Left renal pelvis (tissue), 4 donors: Measurements from ENCODE around the gene PIAS1. TPM values are rescaled to one million over a fixed set of nuclear protein-coding genes. Genes with fewer than 3 reads are reported as not detected.
"Not testable (repeated sequence)": the region's sequence is repeated elsewhere in the genome, so short reads cannot be mapped to it uniquely, and the experiment has no call there.

Experiments
- DNase-seq, 4 donors: peaks; one replicate each; pipeline ENCODE4 v3.0.0-alpha.2; 2013; ENCODE audit warnings: low read depth in 4 of 4, low spot score in 3 of 4
- polyA plus RNA-seq, 4 donors: library from polyadenylated mRNA; unstranded; fragments of 120-200 nt; gene quantifications; one replicate each; pipeline ENCODE4 v1.2.1, GENCODE V29; 2013; ENCODE audit not compliant: insufficient read length in 4 of 4

The PIAS1 gene
- polyA plus RNA-seq, 4 donors = 39.4 to 52.0 (median 44.9) TPM

DNA sequence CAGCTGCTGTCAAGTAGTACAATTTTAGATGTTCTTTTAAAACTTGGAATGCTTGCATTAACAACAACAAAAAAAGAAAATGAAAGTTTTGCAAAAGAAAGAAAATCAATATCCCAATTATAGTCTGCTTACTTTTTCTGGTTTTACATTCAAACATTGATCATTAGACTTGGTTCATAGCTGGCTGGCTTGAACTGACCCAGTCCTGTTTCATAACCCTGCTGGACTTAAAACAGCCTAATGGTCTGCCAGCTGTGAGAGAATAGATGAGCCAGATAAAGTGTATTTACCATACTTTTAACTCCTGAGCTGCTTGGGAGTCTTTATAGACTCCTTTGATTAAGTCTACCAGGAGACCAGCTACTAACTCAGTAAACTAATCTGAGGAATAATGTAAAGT is 59.2 kb downstream of the PIAS1 start:
- no peak for DNase-seq

DNA sequence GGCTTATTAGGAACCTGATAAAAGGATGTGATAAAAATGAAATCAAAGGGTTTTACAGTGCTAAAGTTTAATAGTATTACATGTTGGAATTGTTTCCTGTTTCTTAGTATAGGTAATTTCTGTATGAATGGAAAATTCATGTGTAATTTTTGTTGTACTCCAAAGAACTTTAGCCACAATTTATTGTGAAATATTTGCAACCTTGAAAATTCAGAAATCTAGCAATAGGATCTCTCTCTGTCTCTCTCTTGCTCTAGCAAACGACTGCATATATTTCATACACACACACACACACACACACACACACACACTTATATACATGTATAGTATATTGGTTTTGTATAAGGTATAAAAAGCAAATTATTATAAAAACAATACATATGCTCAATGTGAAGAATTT is 59.6 kb downstream of the PIAS1 start:
- no peak for DNase-seq

DNA sequence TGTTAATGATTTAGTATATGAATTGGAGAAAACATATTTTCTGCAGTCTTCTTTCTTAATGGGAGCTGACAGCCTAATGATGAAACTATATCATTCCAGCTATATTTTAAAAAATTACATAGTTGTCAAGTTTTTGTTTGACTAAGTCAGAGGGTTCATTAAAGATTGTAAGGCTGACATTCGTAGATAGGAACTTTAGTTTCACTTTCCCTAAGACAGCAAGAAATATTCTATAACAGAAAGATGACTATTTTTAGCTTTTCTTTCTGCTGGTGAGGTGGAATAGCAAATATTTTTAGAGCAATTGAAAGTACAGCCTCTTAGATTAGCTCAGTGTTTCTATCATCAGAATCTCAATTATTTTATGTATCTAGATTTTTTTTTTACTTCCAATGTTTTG is 60.2 kb downstream of the PIAS1 start:
- DNase-seq = no peak

DNA sequence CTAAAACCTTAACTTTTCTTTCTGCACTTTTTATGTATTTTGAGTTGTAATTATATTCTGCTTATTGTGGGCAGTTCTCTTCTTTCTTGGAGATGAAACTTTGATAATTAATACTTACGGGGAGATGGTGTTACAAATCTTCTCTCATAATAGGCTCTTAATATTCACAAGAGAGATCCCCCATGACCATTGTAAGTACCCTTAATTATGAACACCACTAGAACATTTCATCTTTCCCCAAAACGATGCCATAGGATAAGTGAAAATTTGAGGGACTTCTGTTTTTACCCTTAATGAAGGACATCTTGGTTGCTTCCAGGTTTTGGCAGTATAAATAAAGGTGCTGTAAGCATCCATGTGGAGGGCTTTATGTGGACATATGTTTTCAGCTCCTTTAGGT is 60.7 kb downstream of the PIAS1 start:
- no peak for DNase-seq

DNA sequence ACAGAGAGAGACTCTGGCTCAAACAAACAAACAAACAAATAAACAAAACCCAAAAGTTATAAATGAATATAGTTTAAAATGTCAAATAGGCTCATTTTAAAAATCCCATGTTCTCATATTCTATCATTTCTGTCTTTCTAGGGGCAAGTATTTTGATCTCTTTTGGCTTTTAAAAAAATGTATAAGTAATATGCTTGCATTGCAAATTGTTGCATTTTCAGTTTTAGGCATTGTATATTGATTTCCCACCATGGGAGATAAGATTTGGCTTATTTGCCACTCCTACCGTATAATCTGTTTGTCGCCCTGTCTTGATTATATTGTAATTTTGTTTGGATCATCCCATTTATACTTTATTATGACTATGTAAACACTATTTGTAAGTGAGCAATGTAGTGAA is 70.6 kb downstream of the PIAS1 start:
- no peak for DNase-seq

DNA sequence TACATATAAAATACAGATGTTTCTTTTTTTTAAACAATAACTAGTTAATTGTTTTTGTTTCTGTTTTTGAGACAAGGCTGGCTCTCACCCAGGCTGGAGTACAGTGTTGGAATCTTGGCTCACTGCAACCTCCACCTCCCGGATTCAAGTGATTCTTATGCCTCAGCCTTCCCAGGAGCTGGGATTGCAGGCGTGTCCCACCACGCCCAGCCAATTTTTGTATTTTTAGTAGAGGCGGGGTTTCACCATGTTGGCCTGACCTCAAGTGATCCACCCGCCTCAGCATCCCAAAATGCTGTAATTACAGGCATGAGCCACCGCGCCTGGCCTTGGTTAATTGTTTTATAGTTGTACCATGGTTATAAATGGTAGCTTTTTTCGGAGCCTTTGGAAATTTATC is 72.3 kb downstream of the PIAS1 start:
- no peak for DNase-seq

DNA sequence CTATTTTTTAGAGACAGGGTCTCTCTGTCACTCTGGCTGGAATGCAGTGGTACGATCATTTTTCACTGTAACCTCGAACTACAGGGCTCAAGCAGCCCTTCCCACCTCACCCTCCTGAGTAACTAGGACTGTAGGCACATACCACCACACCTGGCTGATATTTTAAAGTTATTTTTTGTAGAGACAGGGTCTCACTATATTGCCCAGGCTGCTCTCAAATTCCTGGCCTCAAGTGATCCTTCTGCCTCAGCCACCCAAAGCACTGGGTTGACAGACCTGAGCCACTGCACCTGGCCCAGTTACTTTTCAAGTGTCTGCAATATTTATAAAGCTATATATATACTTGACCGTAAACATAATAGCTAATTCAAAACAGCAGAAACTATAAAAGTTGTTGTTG is 75.0 kb downstream of the PIAS1 start:
- no peak for DNase-seq

DNA sequence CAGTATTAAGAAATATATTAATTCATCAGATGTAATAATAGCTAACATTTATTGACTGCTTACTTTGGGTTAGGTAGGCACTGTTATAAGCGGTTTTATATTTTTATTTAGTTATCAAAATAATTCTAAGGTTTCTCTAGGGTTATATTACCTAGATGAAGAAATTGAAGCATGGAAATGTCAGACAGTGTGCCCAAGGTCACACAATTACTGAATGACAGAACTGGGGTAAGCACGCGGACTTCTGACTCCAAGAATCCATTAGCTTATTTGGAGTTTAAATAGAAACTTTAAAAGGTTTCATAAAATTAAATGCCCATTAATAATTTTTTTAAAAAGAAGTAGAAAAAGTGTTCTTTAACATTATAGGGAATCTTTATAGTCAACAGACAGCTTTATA is 76.7 kb downstream of the PIAS1 start:
- DNase-seq = no peak

DNA sequence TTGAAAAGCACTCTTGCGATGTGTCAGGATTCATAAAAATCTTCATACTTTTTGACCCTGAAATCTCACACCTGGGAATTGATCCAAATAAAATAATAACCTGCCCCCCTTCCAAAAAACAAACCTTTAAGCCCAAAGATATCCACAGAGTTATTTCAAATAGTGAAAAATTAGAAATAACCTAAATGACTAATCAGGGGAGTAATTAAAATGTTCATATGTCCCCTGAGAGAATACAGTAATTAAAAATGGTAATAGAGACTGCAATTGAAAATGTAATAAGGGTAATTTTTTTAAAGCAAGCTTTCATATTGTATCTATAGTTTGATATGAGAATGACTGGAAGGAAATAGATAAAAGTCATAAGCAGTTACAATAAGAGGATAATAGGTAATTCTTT is 83.0 kb downstream of the PIAS1 start:
- no peak for DNase-seq

DNA sequence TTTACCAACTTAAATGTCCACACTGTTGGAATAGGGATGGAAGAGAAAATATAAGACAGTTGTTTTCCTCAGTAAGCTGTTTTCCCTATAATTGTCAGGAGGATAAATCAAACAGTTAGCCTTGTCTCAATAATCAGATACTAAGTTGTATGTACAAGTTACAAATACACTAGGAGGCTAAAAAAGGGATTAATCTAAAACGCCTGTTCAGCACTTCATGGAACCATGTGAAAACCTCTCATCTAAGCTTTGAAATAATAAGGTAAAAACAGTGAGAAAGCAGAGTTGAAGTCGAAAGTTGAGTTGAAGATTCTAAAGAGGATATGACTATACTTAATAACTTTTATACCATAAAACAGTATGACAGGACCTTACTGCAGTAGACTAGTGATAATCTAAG is 89.0 kb downstream of the PIAS1 start:
- DNase-seq = no peak

DNA sequence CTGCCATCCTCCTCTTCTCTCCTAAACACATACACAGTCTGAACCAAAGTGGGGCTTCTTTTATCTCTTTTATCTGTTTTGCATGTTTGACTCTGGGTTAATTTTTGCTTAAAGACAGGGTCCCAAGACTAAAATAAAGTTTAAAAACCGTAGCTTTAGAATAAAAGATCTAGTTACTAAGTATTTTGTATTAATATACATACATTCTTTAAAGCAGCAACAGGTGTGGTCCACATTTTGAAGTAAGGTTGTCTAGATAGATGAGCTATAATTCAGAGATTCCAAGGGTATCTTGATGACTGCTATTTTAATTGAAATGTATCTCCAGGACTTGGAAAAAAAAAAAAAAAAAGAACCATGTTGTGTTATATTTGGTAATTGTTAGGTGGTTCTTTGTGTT is 89.7 kb downstream of the PIAS1 start:
- DNase-seq = no peak

DNA sequence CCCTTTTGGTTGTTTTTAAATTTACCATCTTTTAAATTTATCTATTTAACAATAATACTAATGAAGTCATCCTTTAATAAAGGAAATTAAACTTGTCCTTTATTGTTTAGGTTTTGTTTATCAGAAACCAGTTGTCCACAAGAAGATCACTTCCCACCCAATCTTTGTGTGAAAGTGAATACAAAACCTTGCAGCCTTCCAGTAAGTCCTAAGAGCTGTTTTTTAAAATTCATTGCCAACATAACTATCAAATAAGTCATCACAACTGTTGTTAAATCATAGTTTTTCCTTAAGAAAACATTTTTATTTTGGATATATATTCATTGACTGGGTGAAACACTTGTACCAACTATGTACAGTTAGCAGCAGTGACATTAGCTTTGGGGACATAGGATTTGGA is 91.6 kb downstream of the PIAS1 start:
- DNase-seq = no peak

DNA sequence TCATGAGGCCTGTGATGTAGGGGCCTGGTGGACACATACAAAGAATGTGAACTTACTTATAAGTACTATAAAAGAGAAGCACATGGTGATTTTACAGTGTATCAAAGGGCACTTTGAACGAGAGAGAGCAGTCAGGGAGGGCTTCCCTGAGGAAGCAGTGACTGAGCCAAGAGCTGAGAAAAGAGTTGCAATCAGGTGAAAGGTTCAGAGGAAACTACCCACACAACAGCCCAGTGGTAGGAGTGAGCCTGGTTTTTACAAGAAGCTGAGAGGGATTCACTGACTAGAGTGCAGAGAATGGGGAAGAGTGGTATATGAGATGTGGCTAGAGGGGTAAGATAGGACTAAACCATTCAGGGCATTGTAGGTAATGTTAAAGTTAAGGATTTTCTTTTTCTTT is 93.9 kb downstream of the PIAS1 start:
- DNase-seq = no peak

DNA sequence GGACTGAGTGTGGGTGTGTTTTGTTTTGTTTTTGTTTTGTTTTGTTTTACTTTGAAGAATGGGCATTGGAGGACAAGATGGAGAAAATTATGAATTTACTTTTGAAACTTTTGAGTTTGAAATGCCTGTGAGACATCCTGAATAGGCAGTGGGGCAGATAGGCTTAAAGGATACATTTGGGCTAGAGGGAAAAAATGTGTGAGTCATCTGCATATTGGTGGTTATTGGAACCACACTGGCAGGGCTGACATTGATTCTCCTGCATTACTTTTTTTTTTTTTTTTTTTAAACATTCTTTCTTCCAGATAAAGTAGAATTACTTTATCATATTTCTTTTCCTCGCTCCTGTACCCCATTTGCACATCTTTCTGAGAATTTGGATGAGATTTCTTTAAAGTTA is 94.9 kb downstream of the PIAS1 start:
- no peak for DNase-seq

DNA sequence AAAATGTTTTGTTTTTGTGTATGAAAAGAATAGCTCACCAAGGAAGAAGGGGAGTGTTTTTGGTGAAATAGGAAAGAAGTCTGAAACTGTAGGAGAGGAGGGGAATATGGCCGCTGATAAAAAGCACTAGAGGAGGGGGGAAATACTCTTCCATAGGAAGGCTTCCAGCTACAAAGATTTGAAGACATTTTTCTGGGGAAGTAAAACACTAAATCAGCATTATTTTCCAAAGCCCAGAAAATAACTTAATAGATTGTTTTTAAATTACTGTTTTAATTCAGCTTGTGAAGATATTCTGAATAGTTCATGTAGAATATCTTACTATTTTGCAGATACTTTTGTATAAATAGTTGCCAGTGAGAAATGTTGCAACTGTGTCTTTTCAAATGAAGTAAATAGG is 96.1 kb downstream of the PIAS1 start:
- DNase-seq = no peak

DNA sequence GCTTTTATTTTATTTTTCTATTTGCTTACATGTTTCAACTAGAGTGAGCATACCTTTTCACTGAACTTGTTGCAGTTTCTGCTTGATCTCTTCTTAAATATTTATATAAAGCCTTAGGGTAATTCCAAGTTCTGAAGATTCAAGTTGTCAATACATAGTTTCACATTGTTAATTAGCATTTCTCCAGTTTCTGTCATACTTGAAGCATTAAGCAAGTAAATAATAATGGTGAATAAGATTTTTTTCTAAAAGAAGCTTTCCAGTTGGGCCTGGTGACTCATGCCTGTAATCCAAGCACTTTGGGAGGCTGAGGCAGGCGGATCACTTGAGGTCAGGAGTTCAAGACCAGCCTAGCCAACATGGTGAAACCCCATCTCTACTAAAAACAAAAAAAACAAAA is 97.2 kb downstream of the PIAS1 start:
- no peak for DNase-seq

DNA sequence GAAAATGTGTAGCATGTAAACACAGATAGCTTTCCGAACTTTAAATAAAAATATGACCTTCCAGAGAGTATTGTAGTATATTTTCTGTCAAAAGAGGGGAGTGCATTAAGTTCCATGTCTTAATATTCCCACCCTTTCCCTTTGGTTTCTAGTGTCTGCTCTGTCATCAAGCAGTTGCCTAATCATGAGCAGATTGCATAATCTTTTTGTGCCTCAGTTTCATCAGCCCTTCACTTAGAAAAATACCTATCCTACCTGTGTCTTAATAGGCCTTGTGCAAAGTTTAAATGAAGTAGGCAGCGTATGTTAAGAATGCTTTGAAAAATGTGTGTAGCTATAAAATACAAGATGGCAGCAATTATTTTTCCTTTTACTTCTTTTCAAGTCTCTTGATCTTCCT is 98.2 kb downstream of the PIAS1 start:
- no peak for DNase-seq

DNA sequence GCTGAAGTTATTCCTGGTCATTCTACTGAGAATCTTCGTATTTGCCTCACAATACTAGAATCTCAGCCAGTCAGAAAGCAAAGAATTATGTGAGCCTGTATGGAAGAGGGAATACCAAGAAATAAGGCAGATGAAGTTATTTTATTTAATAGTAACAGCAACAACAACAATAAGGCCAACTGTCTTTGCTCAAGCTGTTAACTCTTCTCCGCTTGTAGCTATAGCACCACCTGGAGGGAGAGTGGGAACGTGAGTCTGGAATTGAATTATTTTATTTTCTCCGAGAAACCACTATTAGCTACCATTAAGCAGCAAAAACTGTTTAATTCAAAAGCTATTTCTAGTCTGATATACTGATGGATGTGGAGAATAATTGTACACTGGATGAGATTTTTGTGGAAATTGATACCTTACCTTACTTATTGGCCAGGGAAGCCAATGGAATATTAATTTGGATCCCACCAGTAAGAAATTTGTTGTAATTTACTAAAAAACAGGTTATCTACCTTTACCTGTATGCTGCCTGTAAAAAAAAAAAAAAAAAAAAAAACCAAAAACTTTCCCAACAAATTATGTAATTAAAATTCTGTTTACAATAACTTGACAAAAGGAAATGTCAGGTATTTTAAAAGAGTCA is 100.9 kb downstream of the PIAS1 start:
- DNase-seq = peak; percentile 31 to 52 (median 48)

DNA sequence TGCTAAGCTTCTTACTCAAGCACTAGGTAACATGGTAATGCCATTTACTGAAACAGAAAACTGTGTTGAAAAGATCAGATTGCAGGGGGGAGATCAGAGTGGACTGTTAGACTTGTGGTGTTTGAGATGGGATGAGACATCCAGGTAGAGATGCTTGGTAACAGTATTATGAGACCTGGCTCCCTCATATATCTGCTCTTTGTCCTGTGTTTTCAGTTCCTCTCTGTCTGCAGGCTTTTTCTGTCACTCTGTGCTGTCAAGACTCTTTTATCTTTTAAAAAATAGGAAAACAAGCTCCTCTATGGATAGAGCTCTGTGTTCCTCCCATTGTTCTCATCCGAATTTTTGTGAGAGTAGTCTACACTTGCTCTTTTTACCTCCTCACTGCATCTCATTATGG is 103.0 kb downstream of the PIAS1 start:
- no peak for DNase-seq

DNA sequence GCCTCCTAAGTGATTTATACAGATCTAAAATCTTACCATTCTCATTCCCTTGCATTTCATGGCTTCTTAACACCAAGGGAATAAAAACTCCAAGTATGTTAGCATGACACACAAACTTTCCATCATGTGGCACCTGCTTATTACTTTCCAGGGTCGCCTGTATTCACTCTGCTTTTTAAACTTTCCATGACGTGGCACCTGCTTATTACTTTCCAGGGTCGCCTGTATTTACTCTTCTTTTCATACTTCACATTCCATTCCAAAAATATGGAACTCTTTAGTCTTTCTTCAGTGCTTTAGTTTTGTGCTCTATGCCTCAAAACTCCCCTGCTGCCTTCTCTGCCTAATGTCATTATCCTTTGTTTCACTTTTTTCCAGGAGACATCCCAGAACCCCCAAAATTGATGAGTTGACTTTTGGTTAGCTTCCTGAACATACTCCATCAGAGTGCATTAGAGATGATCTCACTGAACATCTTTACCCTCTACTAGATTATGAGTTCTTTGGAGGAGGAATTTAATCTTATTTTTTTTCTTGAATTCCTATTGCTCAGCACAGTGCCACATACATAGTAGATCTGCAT is 104.0 kb downstream of the PIAS1 start:
- DNase-seq = no peak

DNA sequence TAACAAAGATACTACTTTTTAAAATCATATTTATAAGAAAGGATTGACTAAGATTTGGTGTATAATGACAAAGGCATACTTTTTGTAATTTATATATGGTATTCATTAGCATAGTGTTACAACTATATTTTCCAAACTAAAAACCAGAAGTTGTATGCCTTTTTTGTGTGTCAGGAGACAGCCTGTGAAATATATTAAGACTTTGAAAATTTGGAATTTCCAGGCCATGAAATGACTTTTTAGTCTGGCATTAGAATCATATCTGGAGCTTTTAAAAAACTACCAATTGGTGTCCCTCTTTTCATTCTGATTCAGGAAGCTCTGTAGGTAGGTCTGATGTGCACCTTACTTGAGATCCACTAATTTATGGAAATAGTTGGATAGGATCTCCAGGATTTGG is 109.1 kb downstream of the PIAS1 start:
- DNase-seq = no peak

DNA sequence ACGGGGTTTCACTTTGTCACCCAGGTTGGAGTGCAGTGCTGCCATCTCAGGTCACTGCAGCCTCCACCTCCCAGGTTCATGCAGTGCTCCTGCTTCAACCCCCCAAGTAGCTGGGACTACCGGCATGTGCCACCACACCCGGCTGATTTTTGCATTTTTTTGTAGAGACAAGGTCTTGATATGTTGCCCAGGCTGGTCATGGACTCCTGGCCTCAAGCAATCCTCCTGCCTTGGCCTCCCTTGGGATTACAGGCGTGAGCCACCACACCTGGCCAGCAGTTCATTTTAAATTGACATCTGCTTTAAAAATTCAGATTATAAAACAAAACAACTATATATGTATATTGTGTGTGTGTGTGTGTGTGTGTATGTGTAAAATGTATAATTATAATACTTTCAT is 112.7 kb downstream of the PIAS1 start:
- no peak for DNase-seq

DNA sequence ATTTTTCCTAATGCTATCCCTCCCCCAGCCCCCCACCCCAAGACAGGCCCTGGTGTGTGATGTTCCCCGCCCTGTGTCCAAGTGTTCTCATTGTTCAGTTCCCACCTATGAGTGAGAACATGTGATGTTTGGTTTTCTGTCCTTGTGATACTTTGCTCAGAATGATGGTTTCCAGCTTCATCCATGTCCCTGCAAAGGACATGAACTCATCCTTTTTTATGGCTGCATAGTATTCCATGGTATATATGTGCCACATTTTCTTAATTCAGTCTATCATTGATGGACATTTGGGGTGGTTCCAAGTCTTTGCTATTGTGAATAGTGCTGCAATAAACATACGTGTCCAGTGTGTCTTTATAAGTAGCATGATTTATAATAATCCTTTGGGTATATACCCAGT is 117.9 kb downstream of the PIAS1 start:
- not testable (repeated sequence) for DNase-seq
